ENCODE measurements around the gene ACTR3C. TPM values are rescaled to one million over a fixed set of nuclear protein-coding genes. Genes with fewer than 3 reads are reported as not detected.
"Not testable (repeated sequence)": the region's sequence is repeated elsewhere in the genome, so short reads cannot be mapped to it uniquely, and the experiment has no call there.

The ACTR3C gene
- total and polyA plus RNA-seq, 3 donors from 2014 or later, result 6.1 to 13.0 (median 12.2) TPM

DNA sequence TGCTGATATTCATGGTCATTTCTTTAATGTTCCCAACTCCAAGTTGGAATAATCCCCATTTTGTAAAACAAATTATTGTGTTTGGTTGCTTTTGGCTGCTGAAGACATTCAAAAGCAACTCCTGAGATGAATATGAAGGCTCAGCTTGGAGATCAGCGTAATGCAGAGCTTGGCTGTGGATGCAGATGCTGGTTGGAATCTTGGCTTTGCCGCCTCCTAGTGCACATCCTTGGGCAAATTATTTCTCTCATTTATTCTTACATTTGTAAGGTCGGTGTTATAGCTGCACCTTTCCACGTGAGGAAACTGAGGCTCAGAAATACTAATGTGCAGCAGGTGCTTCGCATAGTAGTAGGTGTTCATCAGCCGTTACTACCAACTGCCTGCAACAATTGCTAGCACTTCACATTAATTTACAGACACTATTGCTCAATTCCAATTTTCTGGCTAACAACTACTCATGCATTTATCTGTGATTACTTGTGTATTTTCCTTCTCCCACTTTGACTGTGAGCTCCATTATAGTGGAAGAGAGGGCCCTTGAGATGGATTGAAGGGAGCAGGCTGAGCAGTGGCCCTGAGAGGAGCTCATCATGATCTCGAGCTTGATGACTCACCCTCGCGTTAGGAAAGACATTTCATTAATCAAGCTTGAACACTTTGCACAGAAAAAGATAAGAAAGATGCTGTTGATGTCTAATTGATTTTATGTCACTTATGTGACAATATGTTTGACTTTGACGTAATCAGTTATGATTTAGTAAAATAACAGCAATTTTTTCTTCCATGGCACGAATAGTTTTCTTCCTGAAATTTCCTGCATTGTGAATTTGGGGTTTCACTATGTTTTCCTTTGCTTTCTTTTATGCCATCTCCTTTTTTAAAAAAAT, 101.0 kb downstream of the ACTR3C start:
- H3K27me3 ChIP-seq; DNase-seq; H3K4me1 ChIP-seq; H3K27ac ChIP-seq; H3K9me3 ChIP-seq; H3K4me3 ChIP-seq; intact Hi-C loops (cut with DNase I; ENCODE audit: low total_unique reads); H3K36me3 ChIP-seq (ENCODE audit: low read depth, missing control alignments): not testable (repeated sequence)
- 58 to 67% methylated on average over 11 of the region's 11 CpGs for WGBS, 2 donors

DNA sequence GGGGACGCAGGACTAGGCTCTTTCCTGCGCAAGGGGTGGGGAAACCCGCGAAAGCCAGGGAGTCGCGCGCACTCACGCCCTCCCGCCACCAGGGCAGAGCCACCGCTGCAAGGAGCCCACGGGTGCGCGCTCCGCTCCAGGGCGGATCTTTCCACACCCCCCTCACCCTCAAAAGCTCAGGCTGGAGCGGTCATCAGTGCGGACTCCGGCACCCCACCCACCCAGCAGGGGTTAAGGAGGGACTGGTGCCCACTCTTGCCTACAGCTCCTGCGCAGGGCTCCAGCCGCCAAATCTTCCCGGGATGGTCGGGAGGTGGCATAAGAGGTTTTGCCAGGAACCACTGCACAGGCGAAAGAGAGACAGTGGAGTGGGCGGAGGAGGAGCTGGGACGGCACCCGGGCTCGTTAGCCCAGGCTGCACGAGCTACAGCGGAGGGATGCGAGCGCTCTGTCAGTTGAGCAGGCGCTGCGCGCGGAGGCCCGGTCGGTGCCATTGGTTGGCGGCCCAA, 102.6 kb downstream of the ACTR3C start:
- intact Hi-C loops (cut with DNase I; ENCODE audit: low total_unique reads); H3K9me3 ChIP-seq; H3K36me3 ChIP-seq (ENCODE audit: low read depth, missing control alignments); H3K27ac ChIP-seq; H3K27me3 ChIP-seq; H3K4me1 ChIP-seq: not testable (repeated sequence)
- 7 to 16% methylated on average over 11 to 31 of the region's 38 CpGs for WGBS, 2 donors
- DNase-seq, result peak; percentile 14
- H3K4me3 ChIP-seq, result peak overlapping the region in 1 of 2 donors; percentile 20

DNA sequence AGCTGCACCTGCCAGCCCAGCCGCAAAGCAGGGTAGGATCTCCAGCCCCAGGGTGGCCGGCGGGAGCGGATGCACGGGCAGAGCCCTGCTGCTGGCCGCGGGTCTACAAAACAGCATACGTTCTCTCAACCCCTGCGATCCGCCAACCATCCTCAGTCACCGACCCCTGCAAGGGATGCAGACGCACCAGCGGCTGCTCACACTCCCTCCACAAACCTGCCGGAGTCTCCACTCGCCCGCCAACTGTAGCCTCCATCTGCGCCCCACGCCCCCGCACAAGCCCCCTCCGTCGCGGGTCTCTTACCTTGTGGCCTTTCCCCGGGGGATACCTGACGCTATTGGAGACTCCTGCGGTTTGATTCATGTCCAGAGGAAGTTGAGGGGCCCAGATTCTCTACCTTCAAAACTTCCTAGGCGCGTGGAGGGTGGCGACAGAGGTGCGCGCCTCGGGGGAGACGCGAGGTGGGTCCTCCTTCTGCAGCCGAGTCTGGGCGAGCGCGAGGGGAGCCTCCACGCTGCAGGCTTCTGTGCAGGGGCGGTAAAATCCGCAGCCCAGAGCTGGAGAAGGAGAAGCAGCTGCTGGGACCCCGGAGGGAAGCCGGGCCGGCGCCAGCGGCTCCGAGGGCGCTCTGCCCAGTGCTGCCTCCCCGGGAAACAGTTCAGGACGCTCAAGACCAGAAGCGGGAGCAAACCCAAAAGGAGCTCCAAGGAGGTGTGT, 103.2 kb downstream of the ACTR3C start:
- H3K4me3 ChIP-seq, result peak overlapping the region; percentile 7 to 20
- H3K27ac ChIP-seq; H3K27me3 ChIP-seq; H3K36me3 ChIP-seq (ENCODE audit: low read depth, missing control alignments); H3K4me1 ChIP-seq; DNase-seq; H3K9me3 ChIP-seq; intact Hi-C loops (cut with DNase I; ENCODE audit: low total_unique reads): not testable (repeated sequence)
- 0 to 3% methylated on average over 6 to 15 of the region's 50 CpGs for WGBS, 2 donors

DNA sequence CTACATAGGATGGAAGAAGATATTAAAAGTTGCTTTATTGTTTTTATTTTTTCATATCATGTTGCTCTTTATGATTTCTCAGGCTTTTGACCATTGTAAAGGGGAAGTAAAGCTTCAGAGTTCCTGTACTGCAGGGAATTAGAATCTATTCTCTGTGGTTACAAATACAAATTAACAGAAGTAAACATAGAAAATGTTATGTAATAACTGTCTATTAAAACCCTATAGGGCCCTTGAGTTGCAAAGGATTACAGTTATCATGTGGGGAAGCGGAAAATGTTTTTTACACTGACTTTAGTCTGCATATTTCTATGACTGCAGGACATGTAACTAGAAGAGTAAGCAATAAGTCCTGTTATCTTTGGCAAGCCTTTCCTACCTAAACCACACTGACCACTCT, 116.5 kb downstream of the ACTR3C start:
- H3K4me1 ChIP-seq; H3K27me3 ChIP-seq; intact Hi-C loops (cut with DNase I; ENCODE audit: low total_unique reads); DNase-seq; H3K36me3 ChIP-seq (ENCODE audit: low read depth, missing control alignments); H3K4me3 ChIP-seq; H3K27ac ChIP-seq; H3K9me3 ChIP-seq: not testable (repeated sequence)
- WGBS, 2 donors, result 89 to 92% methylated on average over 1 of the region's 1 CpG

DNA sequence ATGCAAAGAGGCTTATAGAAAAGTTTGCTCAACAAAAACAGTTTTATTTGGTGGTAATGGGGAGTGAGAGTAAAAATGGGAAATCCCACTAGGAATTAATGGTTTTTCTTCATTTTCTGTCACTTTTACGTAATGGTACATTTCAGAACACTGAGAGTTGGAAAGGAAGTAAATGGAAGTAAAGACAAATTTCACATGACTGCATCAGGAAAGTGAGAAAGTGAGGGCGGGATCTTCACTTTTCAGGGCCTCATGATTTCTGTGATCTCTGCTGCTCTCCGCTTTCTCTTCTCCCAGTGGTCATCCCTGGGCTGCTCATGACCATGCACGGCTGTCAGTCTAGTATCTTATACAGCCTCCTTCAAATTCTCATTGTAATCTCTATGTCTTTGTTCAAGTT, 117.5 kb downstream of the ACTR3C start:
- H3K4me3 ChIP-seq; H3K27me3 ChIP-seq; H3K4me1 ChIP-seq; intact Hi-C loops (cut with DNase I; ENCODE audit: low total_unique reads); DNase-seq; H3K9me3 ChIP-seq; H3K36me3 ChIP-seq (ENCODE audit: low read depth, missing control alignments); H3K27ac ChIP-seq: not testable (repeated sequence)
- WGBS, 2 donors, result 88 to 90% methylated on average over 4 of the region's 4 CpGs

DNA sequence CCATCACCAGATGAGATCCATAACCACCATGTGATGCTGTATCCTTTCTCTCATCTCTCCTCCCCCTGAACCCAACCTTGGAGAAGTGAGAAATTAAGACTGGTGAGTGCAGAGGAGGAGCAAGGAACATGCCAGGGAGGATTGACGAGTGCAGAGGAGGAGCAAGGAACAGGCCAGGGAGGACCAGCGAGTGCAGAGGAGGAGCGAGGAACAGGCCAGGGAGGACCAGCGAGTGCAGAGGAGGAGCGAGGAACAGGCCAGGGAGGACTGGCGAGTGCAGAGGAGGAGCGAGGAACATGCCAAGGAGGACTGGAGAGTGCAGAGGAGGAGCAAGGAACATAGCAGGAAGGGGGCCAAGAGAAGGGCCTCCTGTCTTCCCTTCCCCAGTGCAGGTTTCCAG, 118.8 kb downstream of the ACTR3C start:
- H3K36me3 ChIP-seq (ENCODE audit: low read depth, missing control alignments); H3K4me1 ChIP-seq; H3K27me3 ChIP-seq; H3K9me3 ChIP-seq; DNase-seq; intact Hi-C loops (cut with DNase I; ENCODE audit: low total_unique reads); H3K4me3 ChIP-seq; H3K27ac ChIP-seq: not testable (repeated sequence)
- 82 to 89% methylated on average over 7 of the region's 7 CpGs for WGBS, 2 donors

DNA sequence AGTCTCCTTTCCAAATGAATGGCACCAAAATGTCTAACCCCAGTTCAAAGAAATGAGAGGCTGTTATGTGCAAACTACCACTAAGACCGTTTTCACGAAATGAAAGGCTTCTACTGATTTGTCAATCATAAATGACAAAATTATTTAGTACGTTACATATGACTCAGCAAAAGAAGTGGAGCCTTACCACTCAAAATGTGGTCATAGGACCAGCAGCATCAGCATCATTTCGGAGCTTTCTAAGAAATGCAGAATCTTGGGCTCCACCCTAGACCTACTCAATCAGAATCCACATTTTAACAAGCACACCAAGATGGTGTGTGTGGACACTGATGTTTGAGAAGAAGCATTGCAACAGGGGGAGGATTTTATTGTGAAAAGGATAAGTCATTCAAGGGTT, 120.5 kb downstream of the ACTR3C start:
- H3K36me3 ChIP-seq (ENCODE audit: low read depth, missing control alignments); H3K4me3 ChIP-seq; H3K9me3 ChIP-seq; H3K27me3 ChIP-seq; H3K4me1 ChIP-seq; DNase-seq; intact Hi-C loops (cut with DNase I; ENCODE audit: low total_unique reads); H3K27ac ChIP-seq: not testable (repeated sequence)
- 90 to 91% methylated on average over 4 of the region's 4 CpGs for WGBS, 2 donors

Other genes starting within 250 kb of the ACTR3C start
- gene LRRC61, start 190 bp downstream of the ACTR3C start, total RNA-seq, result 10 to 100 TPM; 18.4 to 35.4 TPM
- gene LRRC61, start 190 bp downstream of the ACTR3C start, polyA plus RNA-seq (ENCODE audit: insufficient read depth, low read depth, low replicate concordance), result 16.7 TPM
- gene RARRES2, start 18.1 kb upstream of the ACTR3C start, total RNA-seq, result 10 to 100 TPM; 21.1 to 58.8 TPM
- gene RARRES2, start 18.1 kb upstream of the ACTR3C start, polyA plus RNA-seq (ENCODE audit: insufficient read depth, low read depth, low replicate concordance), result 93.7 TPM
- gene REPIN1, start 45.3 kb upstream of the ACTR3C start, total RNA-seq, result 10 to 100 TPM; 59.1 to 73.9 TPM
- gene REPIN1, start 45.3 kb upstream of the ACTR3C start, polyA plus RNA-seq (ENCODE audit: insufficient read depth, low read depth, low replicate concordance), result 45.4 TPM
- gene ZNF775, start 55.8 kb upstream of the ACTR3C start, total RNA-seq, result 10 to 100 TPM; 11.0 to 14.1 TPM
- 5.2 TPM for gene ZNF775, start 55.8 kb upstream of the ACTR3C start, polyA plus RNA-seq (ENCODE audit: insufficient read depth, low read depth, low replicate concordance)
- 1 to 10 TPM; 3.8 TPM for gene GIMAP8, start 127.1 kb upstream of the ACTR3C start, total RNA-seq
- gene GIMAP8, start 127.1 kb upstream of the ACTR3C start, polyA plus RNA-seq (ENCODE audit: insufficient read depth, low read depth, low replicate concordance), result 6.8 TPM
- gene GIMAP7, start 191.3 kb upstream of the ACTR3C start, total RNA-seq, result 1 to 10 TPM; 3.1 to 7.4 TPM
- 3.4 TPM for gene GIMAP7, start 191.3 kb upstream of the ACTR3C start, polyA plus RNA-seq (ENCODE audit: insufficient read depth, low read depth, low replicate concordance)
- 1 to 10 TPM; 5.8 to 6.2 TPM for gene GIMAP4, start 243.8 kb upstream of the ACTR3C start, total RNA-seq
- 13.3 TPM for gene GIMAP4, start 243.8 kb upstream of the ACTR3C start, polyA plus RNA-seq (ENCODE audit: insufficient read depth, low read depth, low replicate concordance)

Measured in testis (tissue), 3 donors.